ENCODE measurements around the gene OR5H6.
"Not testable (repeated sequence)": the region's sequence is repeated elsewhere in the genome, so short reads cannot be mapped to it uniquely, and the experiment has no call there.

Gene OR5H6

DNA sequence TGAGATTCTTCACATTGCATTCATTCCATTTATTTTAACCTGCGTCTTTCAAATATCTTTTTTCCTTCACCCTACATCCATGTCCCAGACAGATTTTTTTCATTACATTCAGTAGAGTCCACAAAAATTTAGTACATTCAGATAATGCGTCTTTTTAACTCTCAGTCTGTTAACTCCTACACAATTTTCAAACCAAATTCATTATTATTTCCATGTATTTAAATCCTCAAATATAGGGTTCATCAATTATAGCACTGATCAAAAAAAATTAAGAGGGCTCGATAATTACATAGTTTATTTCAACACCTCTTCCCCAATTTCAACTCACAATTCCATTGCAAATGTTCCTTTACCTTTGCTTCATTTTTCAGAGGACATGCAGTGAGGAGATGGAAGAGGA is at the start of gene OR5H6:
TSS of gene OR5H6 (plus strand) at position 301 of the 400 bp plus-strand sequence. CDS start at position 390, 89 bp downstream.
- no peak for DNase-seq

DNA sequence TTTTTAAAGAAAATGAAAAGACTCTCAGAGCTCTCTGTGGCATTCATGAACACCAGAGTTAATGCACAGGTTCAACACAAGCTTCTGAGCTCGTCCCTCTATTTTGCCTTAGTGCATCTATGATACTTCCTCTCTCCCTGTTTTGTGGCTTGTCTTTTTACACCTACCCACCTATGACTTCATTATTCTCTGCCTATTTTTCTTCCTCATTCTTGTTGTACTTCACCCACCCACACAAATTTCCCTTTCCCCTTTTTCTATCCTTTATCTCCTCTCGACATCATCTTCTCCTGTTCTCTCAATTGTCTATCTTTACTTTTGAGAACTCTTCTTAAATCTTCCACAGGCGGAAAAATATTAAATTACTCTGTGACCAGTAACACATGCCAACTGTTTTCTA is 49.0 kb upstream of the OR5H6 start:
- DNase-seq = peak; percentile 69

DNA sequence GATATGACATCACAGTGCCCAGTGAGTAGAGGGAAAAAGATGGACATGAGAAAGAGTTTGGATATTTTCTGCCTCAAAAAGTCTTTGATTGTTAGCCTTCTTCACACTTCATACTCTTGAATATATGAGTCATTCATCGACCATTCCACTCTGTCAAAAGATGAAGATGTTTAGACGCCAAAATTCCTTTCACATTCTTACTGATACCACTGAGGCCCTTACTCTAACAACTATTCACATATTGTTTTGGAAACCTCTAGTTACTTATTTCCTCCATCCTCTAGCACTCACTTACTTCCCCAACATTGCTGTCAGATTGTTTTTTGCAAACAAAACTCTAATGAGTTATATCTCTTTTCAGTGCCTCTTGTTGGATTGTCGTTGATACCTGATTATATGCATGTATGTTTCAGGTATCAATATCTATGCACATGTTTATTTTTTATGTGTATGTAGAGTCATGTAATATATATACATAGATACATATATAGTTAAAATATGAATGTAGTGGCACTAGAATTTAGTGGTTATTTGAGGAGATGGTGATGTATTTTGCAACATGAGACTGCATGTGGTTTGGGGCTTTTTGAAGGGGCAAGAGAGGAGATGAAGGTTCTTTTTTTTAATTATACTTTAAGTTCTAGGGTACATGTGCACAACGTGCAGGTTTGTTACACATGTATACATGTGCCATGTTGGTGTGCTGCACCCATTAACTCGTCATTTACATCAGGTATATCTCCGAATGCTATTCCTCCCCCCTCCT is 40.0 kb upstream of the OR5H6 start:
- no peak for DNase-seq

DNA sequence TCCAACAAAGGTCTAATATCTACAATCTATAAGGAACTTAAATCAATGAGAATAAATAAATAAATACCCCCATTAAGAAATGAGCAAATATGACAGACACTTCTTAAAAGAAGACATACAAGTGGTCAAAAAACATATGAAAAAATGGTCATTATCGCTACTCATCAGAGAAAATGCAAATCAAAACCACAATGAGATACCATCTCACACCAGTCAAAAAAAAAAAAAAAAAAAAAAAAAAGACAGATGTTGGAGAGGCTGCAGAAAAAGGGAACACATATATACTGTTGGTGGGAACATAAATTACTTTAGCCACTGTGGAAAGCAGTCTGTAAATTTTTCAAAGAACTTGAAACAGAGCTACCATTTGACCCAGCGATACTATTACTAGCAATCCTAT is 31.6 kb upstream of the OR5H6 start:
- DNase-seq = no peak

DNA sequence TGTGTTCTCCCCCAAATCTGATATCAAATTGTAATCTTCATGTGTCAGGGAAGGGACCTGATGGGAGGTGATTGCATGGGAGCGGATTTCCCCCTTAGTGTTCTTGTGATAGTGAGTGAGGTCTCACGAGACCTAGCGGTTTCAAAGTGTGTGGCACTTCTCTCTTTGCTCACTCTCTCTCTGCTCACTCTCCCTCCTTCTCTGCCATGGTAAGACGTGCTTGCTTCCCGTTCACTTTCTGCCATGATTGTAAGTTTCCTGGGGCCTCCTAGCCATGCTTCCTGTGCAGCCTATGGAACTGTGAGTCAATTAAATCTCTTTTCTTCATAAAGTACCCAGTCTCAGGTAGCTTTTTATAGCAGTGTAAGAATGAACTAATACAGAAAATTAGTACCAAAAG is 30.6 kb upstream of the OR5H6 start:
- peak; percentile 8 for DNase-seq

DNA sequence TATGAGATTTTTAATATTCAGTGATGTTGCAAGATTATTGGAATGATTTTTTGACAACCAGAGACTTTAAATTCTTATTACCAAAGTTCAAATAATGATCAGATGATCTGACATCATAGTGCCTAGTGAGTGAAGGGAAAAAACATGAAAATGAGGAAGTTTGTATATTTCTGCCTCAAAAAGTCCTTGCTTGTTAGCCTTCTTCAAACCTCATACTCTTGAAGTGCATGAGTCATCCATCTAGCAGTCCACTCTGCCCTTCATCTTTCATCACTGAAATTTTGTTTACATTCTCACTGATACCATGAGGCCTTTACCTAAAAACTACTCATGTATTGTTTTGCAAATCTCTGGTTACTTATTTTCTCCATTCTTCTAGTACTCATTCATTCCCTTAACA is 23.9 kb upstream of the OR5H6 start:
- peak; percentile 83 for DNase-seq

DNA sequence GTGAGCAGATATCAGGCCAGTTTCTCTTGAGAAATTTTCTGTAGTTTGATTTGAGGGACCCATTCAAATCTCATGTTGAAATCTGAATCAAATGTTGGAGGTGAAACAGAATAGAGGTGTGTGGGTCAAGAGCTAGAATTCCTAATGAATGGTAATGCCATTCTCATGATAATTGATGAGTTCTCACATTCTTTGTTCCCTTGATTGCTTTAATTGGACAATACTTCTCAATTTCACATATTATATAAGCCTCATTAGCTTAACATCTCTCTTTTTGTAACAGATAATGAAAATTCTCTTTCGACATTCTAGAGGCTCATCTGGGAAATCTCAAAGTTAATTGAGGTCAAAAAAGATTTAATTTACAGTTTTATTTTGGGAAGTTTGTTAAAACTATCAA is 21.9 kb upstream of the OR5H6 start:
- DNase-seq = no peak

DNA sequence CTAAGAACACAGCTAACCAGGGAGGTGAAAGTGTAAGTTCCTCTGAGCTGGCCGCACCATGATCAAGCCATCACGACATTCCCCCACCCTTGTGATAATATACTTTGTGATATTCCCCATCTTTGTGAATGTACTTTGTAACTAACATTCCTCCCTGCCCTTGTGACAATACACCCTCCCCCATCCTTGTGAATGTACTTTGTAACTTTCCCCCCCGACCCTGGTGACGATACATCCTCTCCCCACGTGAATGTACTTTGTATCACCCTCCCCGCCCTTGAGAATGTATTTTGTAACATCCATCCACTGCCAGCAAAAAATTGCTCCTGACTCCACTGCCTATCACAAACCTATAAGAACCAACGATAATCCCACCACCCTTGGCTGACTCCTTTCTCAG is 20.2 kb upstream of the OR5H6 start:
- no peak for DNase-seq

DNA sequence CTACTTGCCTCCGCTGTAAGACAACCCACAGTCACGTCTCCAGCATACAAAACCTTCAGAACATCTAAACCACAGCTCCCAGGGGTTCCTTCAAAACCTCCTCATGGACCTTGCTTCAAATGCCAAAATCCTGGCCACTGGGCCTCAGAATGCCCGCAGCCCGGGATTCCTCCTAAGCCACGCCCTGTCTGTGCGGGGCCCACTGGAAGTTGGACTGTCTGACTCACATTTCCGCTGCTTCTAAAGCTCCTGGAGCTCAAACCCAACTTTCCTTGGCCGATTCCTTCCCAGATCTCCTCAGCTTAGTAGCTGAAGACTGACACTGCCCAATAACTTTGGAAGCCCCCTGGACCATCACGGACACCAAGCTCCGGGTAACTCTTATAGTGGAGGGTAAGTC is 17.9 kb upstream of the OR5H6 start:
- no peak for DNase-seq

DNA sequence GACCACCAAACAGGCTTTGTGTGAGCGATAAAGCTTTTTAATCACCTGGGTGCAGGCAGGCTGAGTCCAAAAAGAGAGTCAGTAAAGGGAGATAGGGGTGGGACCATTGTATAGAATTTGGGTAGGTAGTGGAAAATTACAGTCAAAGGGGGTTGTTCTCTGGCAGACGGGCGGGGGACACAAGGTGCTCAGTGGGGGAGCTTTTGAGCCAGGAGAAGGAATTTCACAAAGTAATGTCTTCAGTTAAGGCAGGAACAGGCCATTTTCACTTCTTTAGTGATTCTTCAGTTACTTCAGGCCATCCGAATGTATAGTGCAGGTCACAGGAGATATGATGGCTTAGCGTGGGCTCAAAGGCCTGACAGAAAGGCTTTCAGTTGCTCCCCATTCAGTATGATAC is 8.0 kb upstream of the OR5H6 start:
- not testable (repeated sequence) for DNase-seq

DNA sequence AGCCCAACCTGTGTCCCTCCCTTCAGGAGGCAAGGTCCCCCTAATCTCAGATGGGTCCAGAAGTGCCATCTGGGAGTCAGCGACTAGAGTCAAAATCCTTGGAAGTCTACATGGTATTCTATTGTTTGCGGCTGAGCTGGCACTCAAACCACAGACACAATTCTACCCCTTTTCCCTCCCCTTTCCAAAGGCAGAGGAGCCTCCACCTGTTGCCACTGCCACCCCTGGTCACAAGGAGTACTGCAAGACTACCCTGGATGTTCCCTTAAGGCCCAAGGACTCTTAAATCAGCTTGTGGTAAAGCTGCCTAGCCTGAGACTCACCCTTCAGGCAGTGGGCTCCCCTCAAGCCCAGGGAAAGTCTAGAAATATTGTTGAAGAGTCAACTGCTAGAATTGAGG is 4.3 kb upstream of the OR5H6 start:
- DNase-seq = peak; percentile 5

DNA sequence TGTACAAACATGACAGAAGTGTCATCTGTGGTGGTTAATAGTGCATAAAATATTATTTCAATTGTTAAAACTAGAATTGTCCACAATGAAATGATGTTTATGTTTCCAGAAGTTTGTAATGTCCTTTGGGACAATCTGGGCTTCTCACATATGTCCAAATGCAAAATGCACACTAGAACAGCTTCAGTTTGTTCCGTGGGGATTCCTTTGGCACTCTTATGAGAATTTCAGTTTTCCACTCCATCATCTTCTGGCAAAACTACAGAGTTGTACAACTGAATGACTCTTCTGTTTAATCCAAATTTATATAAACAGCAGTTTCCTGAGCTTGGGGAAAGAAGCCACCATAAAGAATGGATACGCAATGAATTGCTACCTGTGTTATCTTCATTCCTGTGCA is 2.0 kb upstream of the OR5H6 start:
- DNase-seq = no peak

DNA sequence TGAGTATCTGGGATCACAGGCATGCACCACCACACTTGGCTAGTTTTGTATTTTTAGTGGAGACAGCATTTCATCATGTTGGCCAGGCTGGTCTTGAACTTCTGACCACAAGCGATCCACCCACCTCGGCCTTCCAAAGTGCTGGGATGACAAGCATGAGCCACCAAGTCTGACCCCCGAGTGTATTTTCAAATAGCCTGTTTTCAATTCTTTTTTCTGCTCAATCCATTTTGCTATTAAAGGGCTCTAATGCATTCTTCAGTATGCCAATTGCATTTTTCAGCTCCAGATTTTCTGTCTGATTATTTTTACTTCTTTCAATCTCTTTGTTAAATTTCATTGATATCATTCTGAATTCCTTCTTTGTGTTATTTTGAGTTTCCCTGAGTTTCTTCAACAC is 5.8 kb downstream of the OR5H6 start:
- DNase-seq = no peak

DNA sequence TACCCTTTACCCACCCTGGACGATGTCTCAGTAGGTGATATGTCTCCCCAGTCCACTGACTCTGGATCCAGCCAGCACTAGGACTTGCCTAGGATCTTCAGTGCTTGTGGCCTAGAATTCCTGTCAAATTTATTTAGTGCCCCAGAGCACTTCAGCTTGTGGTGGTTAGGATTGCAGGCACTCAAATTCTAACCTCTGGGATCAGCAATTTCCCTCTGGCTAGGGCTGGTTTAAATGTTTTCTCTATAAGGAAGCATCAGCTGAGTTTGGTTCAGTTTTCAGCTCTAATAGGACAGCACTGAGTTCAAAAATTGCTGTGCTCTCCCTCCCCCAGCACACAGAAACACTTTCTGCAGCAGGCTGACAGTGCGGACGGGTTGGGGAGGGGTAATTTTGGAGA is 8.1 kb downstream of the OR5H6 start:
- no peak for DNase-seq

DNA sequence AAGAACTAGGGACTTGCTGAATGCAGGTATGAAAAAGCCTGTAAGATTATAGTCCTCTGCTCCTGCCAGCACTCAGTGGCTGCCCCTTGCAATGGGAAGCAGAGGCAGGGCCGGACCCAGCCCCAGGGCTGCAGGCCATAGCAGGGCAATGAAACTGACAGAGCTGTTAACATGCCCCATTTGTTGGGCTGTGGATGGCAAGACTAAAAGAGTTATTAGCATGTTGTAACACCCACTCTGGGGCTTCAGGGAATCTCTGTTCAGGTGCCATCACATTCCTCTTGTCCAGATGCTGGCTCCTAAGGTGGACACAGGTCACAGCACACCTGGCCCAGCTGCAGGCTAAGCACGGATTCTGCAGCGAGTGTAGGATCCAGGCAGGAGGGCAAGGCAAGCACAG is 10.9 kb downstream of the OR5H6 start:
- DNase-seq = no peak

DNA sequence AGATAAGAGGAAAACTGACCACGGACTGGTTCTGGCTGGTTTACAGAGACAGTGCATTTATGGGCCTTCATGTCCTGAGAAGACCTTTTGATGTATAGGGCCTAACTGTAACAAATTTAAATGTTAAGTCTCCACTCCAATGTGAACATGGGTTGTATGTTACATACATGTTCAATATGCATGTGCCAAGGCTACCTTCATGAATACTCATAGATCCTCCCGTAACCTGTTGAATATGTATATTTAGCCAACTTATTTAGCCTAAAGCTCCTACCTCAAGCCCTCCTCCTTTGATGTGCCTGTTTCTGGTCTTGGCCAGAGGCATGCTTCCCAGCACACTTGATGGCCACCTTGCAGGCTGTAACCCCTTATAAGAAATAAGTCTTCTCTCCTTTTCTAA is 18.2 kb downstream of the OR5H6 start, which contains the start of gene OR5H2:
TSS of gene OR5H2 (plus strand) at position 301 of the 400 bp plus-strand sequence. CDS start 398 bp downstream, outside the sequence.
- DNase-seq = no peak

DNA sequence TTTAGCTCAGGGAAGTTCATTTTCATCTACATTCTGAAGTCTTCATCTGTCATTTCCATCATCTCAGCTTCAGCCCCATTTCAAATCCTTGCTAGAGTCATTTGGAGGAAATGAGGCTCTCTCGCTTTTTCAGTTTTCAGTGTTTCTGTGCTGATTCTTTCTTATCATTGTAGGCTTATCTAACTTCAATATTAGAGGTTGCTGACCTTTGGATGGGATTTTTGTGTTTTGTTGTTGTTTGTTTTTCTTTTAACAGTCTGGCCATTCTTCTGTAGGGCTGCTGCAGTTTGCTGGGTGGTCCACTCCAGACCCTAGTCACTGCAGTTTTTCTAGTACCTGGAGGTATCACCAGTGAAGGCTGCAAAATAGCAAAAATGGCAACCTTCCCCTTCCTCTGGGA is 26.9 kb downstream of the OR5H6 start:
- no peak for DNase-seq

DNA sequence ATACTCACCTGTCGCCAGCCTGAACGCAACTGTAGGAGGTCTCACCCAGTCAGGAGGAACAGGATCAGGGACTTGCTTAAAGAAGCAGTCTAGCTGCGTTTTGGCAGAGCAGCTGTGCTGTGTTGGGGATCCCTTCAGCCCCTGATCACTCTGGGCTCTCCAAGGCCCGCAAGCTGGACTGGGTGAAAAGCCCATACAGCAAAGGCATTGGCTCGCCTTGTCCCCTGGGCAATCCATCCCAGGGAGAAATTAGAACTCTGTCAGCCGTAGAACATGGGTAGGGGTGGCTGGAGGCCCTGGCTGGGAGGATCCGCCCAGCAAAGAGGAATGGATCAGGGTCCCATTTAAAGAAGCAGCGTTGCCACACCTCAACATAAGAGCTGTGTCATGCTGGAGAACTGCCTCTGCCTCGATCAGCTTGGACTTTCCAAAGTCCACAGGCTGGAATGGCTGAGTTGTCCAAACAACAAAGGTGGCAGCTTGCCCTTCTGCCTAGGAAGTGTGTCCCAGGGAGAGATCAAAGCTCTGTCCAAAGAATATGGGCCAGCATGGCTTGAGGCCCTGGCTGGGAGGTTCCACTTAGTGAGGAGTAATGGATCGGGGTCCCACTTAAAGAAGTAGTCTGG is 27.4 kb downstream of the OR5H6 start:
- no peak for DNase-seq
